Panc1 (cell line): ENCODE data around the gene SYCP2. TPM values are rescaled to one million over a fixed set of nuclear protein-coding genes. Genes with fewer than 3 reads are reported as not detected.

Experiments used
- ATAC-seq: fragments of 200-7000 bp; cut with Tn5 transposase; 2 replicates; pipeline ENCODE4 v1.9.1; 2020; ENCODE audit warnings: mild to moderate bottlenecking, moderate library complexity
- BruUV-seq: library from RNA; stranded (reverse); fragments of 400-500 nt; replicated peaks from 2 replicates; lab custom pipeline; 2021; lab: Mats Ljungman, UMichigan
- CTCF ChIA-PET: fragments of 300-600 bp; sonication (Branson Sonifier 250); formaldehyde crosslinking; loops from one replicate; lab custom pipeline; 2022; ENCODE audit warnings: antibody characterized with exemption; lab: Charles Lee
- POLR2A ChIA-PET: fragments of 300-600 bp; sonication (Branson Sonifier 250); formaldehyde crosslinking; loops from one replicate; lab custom pipeline; 2022; ENCODE audit warnings: antibody characterized with exemption; lab: Charles Lee
- DNase-seq: peaks from one replicate; pipeline ENCODE4 v3.0.0-alpha.2; 2010; ENCODE audit warnings: low read depth, low spot score
- H3K27ac ChIP-seq: 2 replicates; pipeline ENCODE4 v1.5.1; 2011; ENCODE audit warnings: mild to moderate bottlenecking, low read length, inconsistent platforms
- H3K27me3 ChIP-seq: fragments of 200-500 bp; sonication (Bioruptor generic); 2 replicates; pipeline ENCODE4 v1.6.0; 2014; ENCODE audit warnings: low read length, inconsistent platforms; ENCODE audit not compliant: control insufficient read depth, insufficient read depth
- H3K36me3 ChIP-seq: fragments of 200-500 bp; sonication (Bioruptor generic); 2 replicates; pipeline ENCODE4 v1.5.1; 2014; ENCODE audit warnings: inconsistent platforms, mild to moderate bottlenecking, low read length, moderate library complexity; ENCODE audit not compliant: control insufficient read depth, insufficient read depth
- H3K4me1 ChIP-seq: 2 replicates; pipeline ENCODE4 v1.5.1; 2011; ENCODE audit warnings: inconsistent platforms, mild to moderate bottlenecking, low read length, moderate library complexity; ENCODE audit not compliant: control insufficient read depth, insufficient read depth
- H3K4me3 ChIP-seq, 2 experiments: 2 replicates each; pipeline ENCODE4 v1.5.1; 2011 to 2012; ENCODE audit warnings: low read depth in 2 of 2, low read length in 2 of 2, mild to moderate bottlenecking in 2 of 2, inconsistent platforms in 1 of 2, moderate library complexity in 1 of 2
- H3K9me3 ChIP-seq: fragments of 200-500 bp; sonication (Bioruptor generic); 2 replicates; pipeline ENCODE4 v1.5.1; 2014; ENCODE audit warnings: low read depth, mild to moderate bottlenecking, inconsistent platforms, low read length, moderate library complexity; ENCODE audit not compliant: control insufficient read depth, insufficient read depth
- CTCF ChIP-seq: fragments of 450-650 bp; IDR thresholded peaks from 2 replicates; pipeline ENCODE4 v1.5.1; 2017; ENCODE audit warnings: mild to moderate bottlenecking
- POLR2AphosphoS5 ChIP-seq: IDR thresholded peaks from 2 replicates; pipeline ENCODE4 v1.6.1; 2012; ENCODE audit warnings: mild to moderate bottlenecking, low read depth, low read length, moderate library complexity
- REST ChIP-seq, 2 experiments: IDR thresholded peaks; 2 replicates each; pipeline ENCODE4 v1.6.1; 2011 to 2012; ENCODE audit warnings: low read depth in 2 of 2, control low read depth in 1 of 2, low read length in 1 of 2, mild to moderate bottlenecking in 1 of 2, moderate library complexity in 1 of 2; ENCODE audit not compliant: insufficient read depth in 1 of 2
- SIN3A ChIP-seq: IDR thresholded peaks from 2 replicates; pipeline ENCODE4 v1.6.1; 2012; ENCODE audit warnings: low read depth, mild to moderate bottlenecking, low read length, moderate library complexity, borderline replicate concordance; ENCODE audit not compliant: insufficient read depth
- TCF7L2 ChIP-seq: IDR thresholded peaks from 2 replicates; pipeline ENCODE4 v1.6.1; 2011; ENCODE audit warnings: mild to moderate bottlenecking, low read depth, low read length, inconsistent platforms
- in situ Hi-C: cut with HindIII; loops from 2 replicates; pipeline ENCODE4 v1.10.0; 2016; ENCODE audit warnings: low sequenced_read_pairs, low pct_unique_long_range_greater_than_20kb
- intact Hi-C: fragments of 100-400 bp; cut with micrococcal nuclease; formaldehyde crosslinking; loops from one replicate; pipeline ENCODE4 v1.10.0; 2022; ENCODE audit not compliant: unreplicated experiment
- total RNA-seq: library from RNA; stranded (reverse); gene quantifications from one replicate; pipeline ENCODE4 v1.2.1, GENCODE V29; 2021; ENCODE audit not compliant: unreplicated experiment

Gene SYCP2
- total RNA-seq, 1 experiment from 2014 or later = 39.7 TPM

GRCh38 chr20:59949911-59950310 lies 16.5 kb upstream of the SYCP2 start:
- POLR2A ChIA-PET = no interaction called here
- H3K4me1 ChIP-seq = no peaks in the 10 kb centered on the region
- intact Hi-C loops = no loop called here
- no TSS peak for BruUV-seq
- in situ Hi-C loops = no loop called here
- no peaks in the 10 kb centered on the region for H3K27me3 ChIP-seq
- CTCF ChIA-PET = no interaction called here
- H3K27ac ChIP-seq = no peak overlapping the region
- no peak for DNase-seq
- TF ChIP-seq REST (IDR thresholded peaks at IDR 0.05; ENCODE audit: insufficient read depth in 1 of 2, low read depth in 2 of 2, low read length in 1 of 2) = no peak
- no peak for TF ChIP-seq POLR2AphosphoS5
- no peak for TF ChIP-seq CTCF
- TF ChIP-seq SIN3A = no peak
- no peak for TF ChIP-seq TCF7L2
- ATAC-seq = no peak
- H3K4me3 ChIP-seq = no peak overlapping the region
- H3K9me3 ChIP-seq = no peaks in the 10 kb centered on the region
- no peaks in the 10 kb centered on the region; the same call in 1 of the 2 replicates for H3K36me3 ChIP-seq

- DNase-seq = no peak
- CTCF ChIA-PET = interaction anchor here (0.6 kb wide), 1 partner anchor 22 kb away, joined by 3 read pairs; no protein-coding TSS in a partner anchor
Observed at GRCh38 chr20:59948828-59949720, 15.6 kb upstream of the SYCP2 start.

More at GRCh38 chr20:59948828-59949720, 15.6 kb upstream of the SYCP2 start:
- in situ Hi-C loops = no loop called here
- no peak overlapping the region for H3K4me3 ChIP-seq
- peak; percentile 53; the same call in 1 of the 2 replicates for ATAC-seq
- TF ChIP-seq CTCF (peak; percentile 70; the same call in 1 of the 2 replicates), REST (IDR thresholded peaks at IDR 0.05; ENCODE audit: insufficient read depth in 1 of 2, low read depth in 2 of 2, low read length in 1 of 2) (no peak)
- peaks cover 6% of the 10 kb centered on the region for H3K36me3 ChIP-seq
- H3K27me3 ChIP-seq = no peaks in the 10 kb centered on the region
- POLR2A ChIA-PET = no interaction called here
- no peaks in the 10 kb centered on the region for H3K4me1 ChIP-seq
- no peaks in the 10 kb centered on the region for H3K9me3 ChIP-seq
- intact Hi-C loops = no loop called here
- no TSS peak for BruUV-seq
- H3K27ac ChIP-seq = no peak overlapping the region
